ENCODE measurements around the gene EXOC4.
A peak's percentile ranks its signal among the peaks of the same experiment; 100 is the strongest.
"Not testable (repeated sequence)": the region's sequence is repeated elsewhere in the genome, so short reads cannot be mapped to it uniquely, and the experiment has no call there.

The EXOC4 gene

GRCh38 chr7:133252858-133253518, at the start of gene EXOC4:
TSS of gene EXOC4 (plus strand) at chr7:133253078.
- DNase-seq, result peak; percentile 89

DNA sequence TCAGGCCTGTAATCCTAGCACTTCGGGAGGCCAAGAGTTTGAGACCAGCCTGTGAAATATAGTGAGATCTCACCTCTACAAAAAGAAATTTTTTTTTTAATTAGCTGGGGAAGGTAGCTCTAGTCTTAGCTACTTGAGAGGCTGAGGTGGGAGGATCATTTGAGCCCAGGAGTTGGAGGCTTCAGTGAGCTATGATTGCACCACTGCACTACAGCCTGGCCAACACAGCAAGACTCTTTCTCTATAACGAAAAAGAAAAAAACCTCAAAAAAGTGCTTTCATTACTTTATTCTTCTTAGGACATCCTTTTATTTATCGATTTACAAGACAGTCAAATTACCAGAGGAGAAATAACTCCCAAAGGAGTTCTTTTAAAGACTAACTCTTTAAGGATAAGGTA, 49.4 kb upstream of the EXOC4 start:
- no peak for DNase-seq

DNA sequence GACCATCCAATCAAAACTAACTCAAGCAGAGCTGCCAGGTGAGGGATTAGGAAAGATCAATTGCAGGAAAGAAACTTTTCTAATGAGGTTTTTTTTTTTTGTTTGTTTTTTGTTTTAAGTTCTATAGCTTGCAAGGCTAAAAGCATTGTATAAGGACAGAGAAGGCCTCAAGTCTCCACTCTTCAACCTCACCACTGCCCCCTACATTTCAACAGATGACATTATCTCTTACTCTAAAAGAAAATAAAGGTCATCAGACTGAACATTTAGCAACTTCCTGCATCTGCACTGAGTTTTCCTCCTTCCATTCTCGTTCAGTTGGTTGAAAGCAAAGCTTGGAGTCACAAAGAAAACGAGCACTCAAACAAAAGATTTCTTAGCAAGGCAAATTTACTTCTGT, 45.2 kb upstream of the EXOC4 start:
- no peak for DNase-seq

GRCh38 chr7:133210817-133211216, 42.1 kb upstream of the EXOC4 start:
- DNase-seq, result not testable (repeated sequence)

- not testable (repeated sequence) for DNase-seq
Measured at GRCh38 chr7:133213772-133214171, 39.1 kb upstream of the EXOC4 start.

DNA sequence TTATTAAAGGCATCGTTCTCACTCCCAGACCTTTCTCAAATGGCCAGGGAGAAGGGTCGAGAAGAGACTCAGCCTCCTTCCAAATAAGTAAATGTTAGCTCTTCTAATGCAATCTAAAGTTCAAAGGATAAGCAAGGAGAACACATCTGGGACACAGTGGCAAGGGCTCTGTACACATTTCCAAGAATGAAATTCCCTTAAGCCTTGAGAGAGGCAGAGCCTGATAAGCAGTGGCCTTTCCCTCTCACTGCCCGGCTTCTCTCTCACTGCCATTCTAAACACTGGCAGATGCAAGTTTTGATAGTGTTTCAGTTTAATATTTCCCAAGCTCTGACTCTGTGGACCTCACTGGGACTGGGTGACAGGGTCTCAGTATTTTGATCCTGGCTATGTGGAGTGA, 35.1 kb upstream of the EXOC4 start:
- DNase-seq, result no peak

DNA sequence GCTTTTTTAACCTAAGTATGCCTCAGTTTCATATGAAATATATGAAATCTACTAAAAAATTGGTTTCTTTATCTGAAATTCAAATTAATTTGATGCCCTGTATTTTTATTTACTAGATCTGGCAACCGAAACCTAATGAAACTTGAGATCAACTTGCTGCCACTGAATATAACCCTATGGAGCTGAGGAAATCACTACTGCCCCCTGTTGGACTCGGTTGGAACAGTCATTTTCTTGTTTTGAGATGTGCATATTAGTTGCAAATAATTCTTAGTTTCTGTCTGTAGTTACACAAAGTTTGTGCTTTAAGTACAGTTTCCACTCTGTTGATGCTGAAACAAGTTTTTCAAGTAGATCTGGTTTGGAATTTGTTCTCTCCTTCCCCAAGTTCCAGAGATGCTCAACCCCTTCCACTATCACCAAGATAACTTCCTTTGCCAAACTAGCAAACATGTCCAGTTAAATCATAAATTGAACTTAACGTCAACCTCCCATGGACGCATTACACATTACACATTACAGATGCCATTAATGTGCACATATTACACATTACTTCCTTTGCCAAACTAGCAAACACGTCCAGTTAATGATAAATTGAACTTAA, 22.2 kb upstream of the EXOC4 start:
- DNase-seq, result peak; percentile 33

DNA sequence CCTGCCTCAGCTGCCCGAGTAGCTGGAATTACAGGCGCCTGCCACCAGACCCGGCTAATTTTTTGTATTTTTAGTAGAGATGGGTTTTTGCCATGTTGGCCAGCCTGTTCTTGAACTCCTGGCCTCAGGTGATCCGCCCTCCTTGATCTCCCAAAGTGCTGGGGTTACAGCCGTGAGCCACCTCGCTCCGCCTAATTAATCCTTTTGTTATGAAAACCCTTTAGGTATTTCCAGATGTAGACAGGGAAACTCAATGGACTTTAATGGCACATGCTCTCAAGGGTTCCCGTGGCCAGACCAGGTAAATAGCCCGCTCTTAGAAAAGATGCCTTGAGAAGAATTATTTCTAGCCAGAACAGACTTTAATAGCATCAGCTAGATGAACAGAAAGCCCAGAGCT, 19.7 kb upstream of the EXOC4 start:
- no peak for DNase-seq

- DNase-seq, result no peak
Measured at GRCh38 chr7:133234961-133235875, 17.7 kb upstream of the EXOC4 start.

- DNase-seq, result no peak
Measured at GRCh38 chr7:133237545-133237944, 15.3 kb upstream of the EXOC4 start.

GRCh38 chr7:133240302-133240701, 12.6 kb upstream of the EXOC4 start:
- DNase-seq, result no peak

DNA sequence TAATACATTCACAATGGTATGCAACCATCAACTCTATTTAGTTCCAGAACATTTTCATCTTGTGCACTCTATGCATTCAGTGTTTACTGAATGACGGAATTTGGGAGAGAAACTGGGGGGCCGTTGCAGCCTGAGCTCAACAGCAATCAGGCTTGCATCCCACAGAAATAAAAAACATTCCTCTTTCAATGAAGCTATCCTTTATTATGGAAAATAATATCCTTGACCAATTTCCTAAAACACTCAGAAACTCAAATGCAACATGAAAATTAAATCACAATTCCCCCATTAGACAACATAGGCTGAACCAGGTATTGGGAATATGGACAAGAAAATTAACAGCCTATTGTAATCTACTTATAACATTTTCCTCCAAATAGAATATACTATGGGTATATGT, 6.3 kb upstream of the EXOC4 start:
- DNase-seq, result no peak

GRCh38 chr7:133248901-133249300, 4.0 kb upstream of the EXOC4 start:
- no peak for DNase-seq

GRCh38 chr7:133252506-133252857, 396 bp upstream of the EXOC4 start:
- no peak for DNase-seq

GRCh38 chr7:133253519-133253875, 619 bp downstream of the EXOC4 start:
- peak; percentile 4 for DNase-seq

- no peak for DNase-seq
Measured at GRCh38 chr7:133255486-133255885, 2.6 kb downstream of the EXOC4 start.

- DNase-seq, result no peak
Measured at GRCh38 chr7:133258174-133258573, 5.3 kb downstream of the EXOC4 start.

GRCh38 chr7:133265821-133266220, 12.9 kb downstream of the EXOC4 start:
- no peak for DNase-seq

DNA sequence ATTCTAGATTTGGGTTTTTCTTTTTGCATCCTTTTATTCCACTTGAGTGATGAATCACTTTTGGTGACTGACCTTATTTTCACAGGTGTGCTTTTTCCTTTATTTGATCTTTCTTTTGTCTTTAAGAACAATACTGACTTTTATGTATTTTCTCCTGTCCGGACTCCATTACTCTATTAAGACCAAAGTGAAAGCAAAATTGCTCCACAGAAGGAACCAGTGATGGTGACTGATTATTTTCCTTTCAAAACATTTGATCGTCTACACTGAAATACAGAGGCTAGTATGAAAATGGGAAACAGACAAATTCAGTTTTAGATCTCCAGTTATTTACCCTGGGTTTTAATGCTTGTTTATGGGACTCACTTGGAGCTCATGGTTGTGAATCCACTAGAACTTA, 15.5 kb downstream of the EXOC4 start:
- DNase-seq, result no peak

GRCh38 chr7:133272336-133272735, 19.5 kb downstream of the EXOC4 start:
- DNase-seq, result no peak

GRCh38 chr7:133273227-133273626, 20.3 kb downstream of the EXOC4 start:
- no peak for DNase-seq

GRCh38 chr7:133274265-133274664, 21.4 kb downstream of the EXOC4 start:
- DNase-seq, result no peak

- DNase-seq, result no peak
Measured at GRCh38 chr7:133275008-133275407, 22.1 kb downstream of the EXOC4 start.

GRCh38 chr7:133275446-133276095, 22.7 kb downstream of the EXOC4 start:
- no peak for DNase-seq

Data from activated gamma-delta T cell treated with Interleukin-2 at 50 U/mL for 16 hours (primary cell).